H1 (cell line): ENCODE measurements around the gene NRP2. TPM values are rescaled to one million over a fixed set of nuclear protein-coding genes. Genes with fewer than 3 reads are reported as not detected.

ENCODE experiments used
- CTCF ChIA-PET: fragments of 300-600 bp; sonication (Branson Sonifier 250); formaldehyde crosslinking; loops from one replicate; lab custom pipeline; 2021; ENCODE audit not compliant: partially characterized antibody; lab: Charles Lee
- POLR2A ChIA-PET: fragments of 300-600 bp; sonication (Branson Sonifier 250); formaldehyde crosslinking; loops from one replicate; lab custom pipeline; 2021; ENCODE audit warnings: inconsistent platforms; ENCODE audit not compliant: partially characterized antibody; lab: Charles Lee
- DNase-seq, 2 experiments: peaks; one replicate each; pipeline versions ENCODE4 v3.0.0 to v3.0.0-alpha.2; 2010 to 2022; ENCODE audit warnings: low spot score in 2 of 2, low read depth in 1 of 2, mixed read lengths in 1 of 2
- FAIRE-seq: peaks from 2 replicates; lab custom pipeline; 2011; peaks lifted over from hg19 to GRCh38; lab: Jason Lieb, UNC
- H2AFZ ChIP-seq: 2 replicates; pipeline ENCODE4 v1.8.1; 2012; ENCODE audit warnings: low read length, inconsistent platforms
- H2AK5ac ChIP-seq: 2 replicates; pipeline ENCODE4 v1.6.1; 2013; ENCODE audit warnings: low read depth, low read length
- H2BK120ac ChIP-seq: replicated peaks from 2 replicates; pipeline ENCODE3; 2013; ENCODE audit warnings: low read depth, low read length, inconsistent platforms
- H2BK12ac ChIP-seq: 2 replicates; pipeline ENCODE4 v1.6.1; 2013; ENCODE audit warnings: low read depth, low read length
- H2BK15ac ChIP-seq: 2 replicates; pipeline ENCODE4 v1.6.1; 2013; ENCODE audit warnings: low read length
- H2BK20ac ChIP-seq: 2 replicates; pipeline ENCODE4 v1.6.1; 2013; ENCODE audit warnings: low read length
- H2BK5ac ChIP-seq: 2 replicates; pipeline ENCODE4 v1.6.1; 2013; ENCODE audit warnings: low read depth, low read length
- H3K14ac ChIP-seq: 2 replicates; pipeline ENCODE4 v1.6.1; 2013; ENCODE audit warnings: inconsistent platforms; ENCODE audit not compliant: insufficient read length
- H3K18ac ChIP-seq: 2 replicates; pipeline ENCODE4 v1.6.1; 2013; ENCODE audit warnings: low read length; ENCODE audit errors: extremely low read depth
- H3K23ac ChIP-seq: 2 replicates; pipeline ENCODE4 v1.6.1; 2013; ENCODE audit warnings: inconsistent platforms; ENCODE audit not compliant: insufficient read length
- H3K23me2 ChIP-seq: 2 replicates; pipeline ENCODE4 v1.6.1; 2013; ENCODE audit warnings: low read depth, low read length
- H3K27ac ChIP-seq: 2 replicates; pipeline ENCODE4 v1.6.1; 2011; ENCODE audit warnings: low read depth, low read length, inconsistent platforms
- H3K27me3 ChIP-seq, 4 experiments: replicated peaks in 1 of 4; 1 replicate in 1 of 4; 2 replicates in 3 of 4; pipeline versions ENCODE4 v1.6.1 to v1.8.1; 2011 to 2013; ENCODE audit warnings: low read length in 3 of 4, mild to moderate bottlenecking in 3 of 4, inconsistent platforms in 2 of 4, mixed read lengths in 2 of 4, moderate library complexity in 1 of 4; ENCODE audit not compliant: control insufficient read depth in 3 of 4, insufficient read depth in 3 of 4; ENCODE audit errors: extremely low read depth in 1 of 4
- H3K36me3 ChIP-seq, 4 experiments: 2 replicates each; pipeline versions ENCODE4 v1.6.1 to v1.8.1; 2011 to 2013; ENCODE audit warnings: mild to moderate bottlenecking in 4 of 4, low read length in 3 of 4, moderate library complexity in 2 of 4, control low read depth in 1 of 4, inconsistent platforms in 1 of 4; ENCODE audit not compliant: insufficient read depth in 4 of 4, control insufficient read depth in 2 of 4
- H3K4ac ChIP-seq: replicated peaks from 2 replicates; pipeline ENCODE3; 2013; ENCODE audit warnings: low read length, low read depth, mixed read lengths, inconsistent platforms; ENCODE audit not compliant: insufficient read length
- H3K4me1 ChIP-seq, 4 experiments: replicated peaks in 1 of 4; 1 replicate in 1 of 4; 2 replicates in 3 of 4; pipeline versions ENCODE4 v1.6.1 to v1.8.1; 2011 to 2013; ENCODE audit warnings: low read length in 3 of 4, inconsistent platforms in 2 of 4, mixed read lengths in 1 of 4; ENCODE audit not compliant: insufficient read depth in 4 of 4, control insufficient read depth in 3 of 4
- H3K4me2 ChIP-seq, 2 experiments: 2 replicates each; pipeline versions ENCODE4 v1.6.1 to v1.8.1; 2011 to 2013; ENCODE audit warnings: low read depth in 2 of 2, low read length in 2 of 2, control low read depth in 1 of 2, inconsistent platforms in 1 of 2, mild to moderate bottlenecking in 1 of 2; ENCODE audit not compliant: insufficient read depth in 1 of 2
- H3K4me3 ChIP-seq, 4 experiments: fragments of 200-600, 300-600 bp in 1 of 4; sonication (generic), shearing (Covaris generic), sonication (Bioruptor Twin) in 1 of 4; 2 replicates each; pipeline versions ENCODE4 v1.5.1 to v1.8.1; 2011 to 2016; ENCODE audit warnings: low read length in 4 of 4, low read depth in 3 of 4, control low read depth in 2 of 4, inconsistent platforms in 2 of 4, mild to moderate bottlenecking in 2 of 4, mixed read lengths in 1 of 4, moderate library complexity in 1 of 4; ENCODE audit not compliant: insufficient read depth in 2 of 4; ENCODE audit errors: extremely low read depth in 1 of 4
- H3K56ac ChIP-seq: replicated peaks from 2 replicates; pipeline ENCODE3; 2013; ENCODE audit warnings: low read depth, mild to moderate bottlenecking, mixed read lengths, low read length, inconsistent platforms; ENCODE audit not compliant: insufficient read length
- H3K79me1 ChIP-seq: 2 replicates; pipeline ENCODE4 v1.6.1; 2013; ENCODE audit warnings: low read depth, low read length, control low read depth
- H3K79me2 ChIP-seq, 2 experiments: 2 replicates each; pipeline versions ENCODE4 v1.6.1 to v1.8.1; 2012 to 2013; ENCODE audit warnings: low read length in 2 of 2, mild to moderate bottlenecking in 2 of 2, inconsistent platforms in 1 of 2; ENCODE audit not compliant: insufficient read depth in 2 of 2, control insufficient read depth in 1 of 2
- H3K9ac ChIP-seq, 4 experiments: replicated peaks in 1 of 4; 1 replicate in 1 of 4; 2 replicates in 3 of 4; pipeline versions ENCODE4 v1.6.1 to v1.8.1; 2011 to 2013; ENCODE audit warnings: low read depth in 3 of 4, low read length in 3 of 4, control low read depth in 2 of 4, mild to moderate bottlenecking in 2 of 4, moderate library complexity in 2 of 4, inconsistent platforms in 1 of 4; ENCODE audit errors: extremely low read depth in 1 of 4
- H3K9me3 ChIP-seq, 2 experiments: 2 replicates each; pipeline versions ENCODE4 v1.6.1 to v1.8.1; 2012 to 2013; ENCODE audit warnings: mild to moderate bottlenecking in 2 of 2, moderate library complexity in 2 of 2, control low read depth in 1 of 2, inconsistent platforms in 1 of 2, low read depth in 1 of 2, low read length in 1 of 2, mixed read lengths in 1 of 2; ENCODE audit not compliant: insufficient read depth in 2 of 2
- H4K20me1 ChIP-seq, 2 experiments: replicated peaks in 1 of 2; 2 replicates each; pipeline versions ENCODE3 to v1.8.1; 2011 to 2013; ENCODE audit warnings: inconsistent platforms in 2 of 2, low read length in 2 of 2, mild to moderate bottlenecking in 1 of 2; ENCODE audit not compliant: insufficient read depth in 2 of 2, control insufficient read depth in 1 of 2
- H4K5ac ChIP-seq: 2 replicates; pipeline ENCODE4 v1.6.1; 2013; ENCODE audit warnings: low read length, low read depth, mixed read lengths, inconsistent platforms; ENCODE audit not compliant: insufficient read length
- H4K8ac ChIP-seq: 2 replicates; pipeline ENCODE4 v1.8.0; 2013; ENCODE audit warnings: mild to moderate bottlenecking, moderate library complexity, low read length, inconsistent platforms; ENCODE audit not compliant: insufficient read depth; ENCODE audit errors: extremely low read depth
- H4K91ac ChIP-seq: replicated peaks from 2 replicates; pipeline ENCODE3; 2013; ENCODE audit warnings: low read length, mixed read lengths, inconsistent platforms; ENCODE audit not compliant: insufficient read length
- CBX5 ChIP-seq: fragments of 300-800, 300-1000 bp; sonication (generic); IDR thresholded peaks from 2 replicates; pipeline ENCODE4 v1.7.1; 2016; ENCODE audit warnings: antibody characterized with exemption, low read length, low read depth
- CHD1 ChIP-seq: IDR thresholded peaks from 2 replicates; pipeline ENCODE4 v1.6.1; 2012; ENCODE audit warnings: low read depth, low read length, improper control_type of control experiment
- EZH2 ChIP-seq: fragments of 200-600 bp; sonication (generic); IDR thresholded peaks from 2 replicates; pipeline ENCODE4 v1.7.1; 2012; ENCODE audit warnings: low read depth, mild to moderate bottlenecking, moderate library complexity, low read length, inconsistent platforms; ENCODE audit not compliant: severe bottlenecking
- HDAC2 ChIP-seq, 2 experiments: fragments of 300-600 bp in 1 of 2; sonication (generic) in 1 of 2; IDR thresholded peaks; 2 replicates each; pipeline ENCODE4 v1.6.1; 2011 to 2012; ENCODE audit warnings: low read depth in 2 of 2, low read length in 2 of 2, mild to moderate bottlenecking in 2 of 2, moderate library complexity in 2 of 2, borderline replicate concordance in 1 of 2, inconsistent platforms in 1 of 2
- HDAC6 ChIP-seq: IDR thresholded peaks from one replicate; pipeline ENCODE4 v1.7.1; 2012; ENCODE audit warnings: low read depth, mild to moderate bottlenecking, inconsistent platforms, low read length, moderate library complexity
- NANOG ChIP-seq: IDR thresholded peaks from 2 replicates; pipeline ENCODE4 v1.6.1; 2011; ENCODE audit warnings: low read length, low read depth, mild to moderate bottlenecking, inconsistent platforms; ENCODE audit not compliant: insufficient read depth, poor library complexity, severe bottlenecking
- POLR2A ChIP-seq, 2 experiments: IDR thresholded peaks; 1 replicate in 1 of 2; 2 replicates in 1 of 2; pipeline ENCODE4 v1.6.1; 2011; ENCODE audit warnings: low read depth in 2 of 2, low read length in 2 of 2, mild to moderate bottlenecking in 2 of 2; ENCODE audit errors: control extremely low read depth in 1 of 2
- RBBP5 ChIP-seq: IDR thresholded peaks from 2 replicates; pipeline ENCODE4 v1.7.1; 2012; ENCODE audit warnings: low read depth, mild to moderate bottlenecking, inconsistent platforms, low read length, moderate library complexity, borderline replicate concordance
- SP1 ChIP-seq: IDR thresholded peaks from 2 replicates; pipeline ENCODE4 v1.6.1; 2011; ENCODE audit warnings: low read depth, low read length
- TAF7 ChIP-seq: optimal IDR thresholded peaks from 2 replicates; pipeline ENCODE3; 2011; ENCODE audit warnings: low read depth, mild to moderate bottlenecking, inconsistent platforms, low read length, moderate library complexity, borderline replicate concordance
- WGBS, 2 experiments: shearing (Covaris generic) in 1 of 2; methylation state at CpG; one replicate each; pipeline versions ENCODE4 v1.1.6 to v1.1.7; 2013 to 2015; ENCODE audit warnings: low lambda C conversion rate in 2 of 2, mixed read lengths in 2 of 2, inconsistent platforms in 1 of 2, low coverage in 1 of 2, missing lambda C conversion rate in 1 of 2; ENCODE audit not compliant: insufficient replicate concordance in 2 of 2, insufficient coverage in 1 of 2, insufficient read length in 1 of 2; ENCODE audit errors: extremely low coverage in 1 of 2, missing lambda C conversion rate in 1 of 2; 5-methylcytosine and 5-hydroxymethylcytosine counted together
- polyA plus RNA-seq, 7 experiments: library from polyadenylated mRNA; depleted of rRNA in 3 of 7; stranded (reverse) in 5 of 7; unstranded in 2 of 7; fragments of >200 nt in 5 of 7; fragments of 200-250 nt in 2 of 7; gene quantifications; 1 replicate in 5 of 7; 2 replicates in 1 of 7; 4 replicates in 1 of 7; pipeline versions ENCODE4 v1.2.1 to v1.2.3, GENCODE V29; 2011 to 2013; ENCODE audit warnings: missing spikeins in 2 of 7, mixed read lengths in 2 of 7
- total RNA-seq: library from RNA; stranded (reverse); fragmentation: NEBNext Ultra II Directional; extraction: Animal tissue kit (Norgen Biotek cat#: 25700); gene quantifications from 2 replicates; pipeline ENCODE4 v1.2.1, GENCODE V29; 2021

Gene NRP2
- total and polyA plus RNA-seq, 2 of the 8 experiments (the other 6 are each of a cell fraction or from before 2014, with no cell fraction given), result 32.0 to 37.8 TPM

DNA sequence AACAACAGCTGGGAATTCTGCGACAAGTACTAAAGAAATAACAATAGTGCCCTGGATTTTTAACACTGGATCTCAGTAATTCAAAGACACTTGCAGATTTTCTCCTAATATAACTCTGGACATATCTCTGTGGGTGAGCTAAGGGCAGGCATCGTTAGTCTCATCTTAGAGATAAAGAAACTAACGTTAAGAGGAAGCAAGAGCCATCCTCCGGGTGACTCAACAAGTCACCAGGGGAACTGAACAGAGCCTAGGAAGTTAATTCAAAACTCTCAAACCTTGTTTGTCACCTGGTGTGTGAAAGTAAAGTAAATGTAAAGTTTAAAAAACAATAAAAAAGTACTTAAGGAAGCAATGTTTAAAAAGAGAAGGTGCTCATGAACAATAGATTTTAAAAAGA lies 41.6 kb upstream of the NRP2 start:
- H3K27me3 ChIP-seq, result no peaks in the 10 kb centered on the region
- no peak overlapping the region for H3K14ac ChIP-seq
- ChIA-PET CTCF (interaction anchor here (0.6 to 2.7 kb wide), 4 partner anchors 12 to 317 kb away, joined by 3 to 6 read pairs (median 4); no protein-coding TSS in a partner anchor), POLR2A (no interaction called here)
- no peak overlapping the region for H3K4me3 ChIP-seq
- H3K23ac ChIP-seq, result no peak overlapping the region
- no peaks in the 10 kb centered on the region for H4K20me1 ChIP-seq
- DNase-seq, result no peak
- no peaks in the 10 kb centered on the region for H3K23me2 ChIP-seq
- no peak for FAIRE-seq
- no peaks in the 10 kb centered on the region for H3K36me3 ChIP-seq
- no peak overlapping the region for H3K56ac ChIP-seq
- no peak overlapping the region for H2BK20ac ChIP-seq
- H4K8ac ChIP-seq, result no peak overlapping the region
- H2BK15ac ChIP-seq, result no peak overlapping the region
- H2BK120ac ChIP-seq, result no peak overlapping the region
- H3K79me1 ChIP-seq, result no peaks in the 10 kb centered on the region
- H3K4ac ChIP-seq, result no peak overlapping the region
- H3K4me2 ChIP-seq, result no peak overlapping the region
- peaks cover 0 to 4% (median under 1%) of the 10 kb centered on the region in 4 experiments; a peak in 2 of 7 replicates for H3K4me1 ChIP-seq
- H4K91ac ChIP-seq, result no peak overlapping the region
- no peak overlapping the region for H2BK5ac ChIP-seq
- no peak overlapping the region for H2AK5ac ChIP-seq
- TF ChIP-seq POLR2A (IDR thresholded peaks at IDR 0.05; ENCODE audit: control extremely low read depth in 1 of 2, low read depth in 2 of 2, low read length in 2 of 2), result no peak
- no peak for TF ChIP-seq EZH2
- no peak for TF ChIP-seq HDAC2 (IDR thresholded peaks at IDR 0.05; ENCODE audit: borderline replicate concordance in 1 of 2, low read depth in 2 of 2, low read length in 2 of 2)
- TF ChIP-seq NANOG, result no peak
- TF ChIP-seq CHD1, result no peak
- no peak for TF ChIP-seq RBBP5
- no peak for TF ChIP-seq HDAC6
- no peak for TF ChIP-seq CBX5
- no peak for TF ChIP-seq SP1
- TF ChIP-seq TAF7, result no peak
- H3K9me3 ChIP-seq, result 0 out of 4 replicates have a peak, but pooled peaks cover 0 to 2% of the 10 kb centered on the region in 2 experiments
- no peak overlapping the region for H3K9ac ChIP-seq
- no peak overlapping the region for H2BK12ac ChIP-seq
- H3K79me2 ChIP-seq, result no peaks in the 10 kb centered on the region
- H3K27ac ChIP-seq, result no peak overlapping the region
- WGBS, 2 experiments, result 63% methylated on average over 4 of the region's 4 CpGs; no CpG with 5 or more reads in 1 of the 2 experiments
- no peak overlapping the region; the same call in 1 of the 2 replicates for H3K18ac ChIP-seq
- no peak overlapping the region for H2AFZ ChIP-seq
- no peak overlapping the region for H4K5ac ChIP-seq
